GM12892 (cell line): Measurements from ENCODE around the gene SPSB2.
"Not testable (repeated sequence)": the region's sequence is repeated elsewhere in the genome, so short reads cannot be mapped to it uniquely, and the experiment has no call there.

Experiments used
- DNase-seq: peaks from one replicate; pipeline ENCODE4 v3.0.0; 2011; ENCODE audit not compliant: insufficient read length
- FAIRE-seq: peaks from 2 replicates; lab custom pipeline; 2011; peaks lifted over from hg19 to GRCh38; lab: Jason Lieb, UNC
- POLR2A ChIP-seq: IDR thresholded peaks from 2 replicates; pipeline ENCODE4 v1.6.1; 2011; ENCODE audit warnings: low read depth, low read length, control low read depth
- POLR2AphosphoS5 ChIP-seq: IDR thresholded peaks from 2 replicates; pipeline ENCODE4 v1.6.1; 2011; ENCODE audit warnings: low read depth, low read length, control low read depth
- TAF1 ChIP-seq: IDR thresholded peaks from 2 replicates; pipeline ENCODE4 v1.6.1; 2011; ENCODE audit warnings: low read depth, mild to moderate bottlenecking, control low read depth, low read length, borderline replicate concordance

SPSB2 gene

DNA sequence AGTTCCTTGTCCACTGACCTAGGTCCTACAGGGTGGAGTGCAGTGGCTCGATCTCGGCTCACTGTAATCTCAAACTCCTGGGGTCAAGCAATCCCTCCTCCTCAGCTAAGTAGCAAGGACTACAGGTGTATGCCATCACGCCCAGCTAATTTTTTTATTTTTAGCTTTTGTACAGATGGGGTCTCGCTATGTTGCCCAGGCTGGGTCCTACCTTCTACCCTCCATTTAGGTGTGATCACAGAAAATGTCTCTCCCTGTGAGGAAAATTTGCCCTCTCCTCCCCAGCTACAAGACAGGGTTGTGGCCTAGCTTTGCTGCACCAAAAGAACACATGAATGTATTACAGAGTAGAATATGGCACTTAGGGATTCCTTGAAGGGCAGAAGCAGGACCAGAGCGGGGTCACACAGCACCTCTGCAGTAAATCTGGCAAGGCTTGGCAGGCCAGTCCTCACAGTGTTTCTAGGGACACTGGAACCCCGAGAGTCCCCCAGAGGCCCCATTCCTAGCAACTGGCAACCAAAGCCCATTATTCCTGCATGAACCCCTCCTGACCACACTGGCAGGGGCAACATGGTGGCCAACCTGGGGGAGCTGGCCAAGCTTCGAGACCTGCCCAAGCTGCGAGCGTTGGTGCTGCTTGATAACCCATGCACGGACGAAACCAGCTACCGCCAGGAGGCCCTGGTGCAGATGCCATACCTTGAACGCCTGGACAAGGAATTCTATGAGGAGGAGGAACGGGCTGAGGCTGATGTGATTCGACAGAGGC, 39.2 kb upstream of the SPSB2 start:
- TF ChIP-seq TAF1 = no peak
- no peak for TF ChIP-seq POLR2AphosphoS5
- TF ChIP-seq POLR2A = no peak
- FAIRE-seq = no peak

GRCh38 chr12:6909421-6910145, 36.5 kb upstream of the SPSB2 start:
- TF ChIP-seq POLR2A (no peak), TAF1 (no peak), POLR2AphosphoS5 (no peak)
- FAIRE-seq (no peak), DNase-seq (no peak)

More for the DNA sequence above, 39.2 kb upstream of the SPSB2 start:
- DNase-seq = no peak

DNA sequence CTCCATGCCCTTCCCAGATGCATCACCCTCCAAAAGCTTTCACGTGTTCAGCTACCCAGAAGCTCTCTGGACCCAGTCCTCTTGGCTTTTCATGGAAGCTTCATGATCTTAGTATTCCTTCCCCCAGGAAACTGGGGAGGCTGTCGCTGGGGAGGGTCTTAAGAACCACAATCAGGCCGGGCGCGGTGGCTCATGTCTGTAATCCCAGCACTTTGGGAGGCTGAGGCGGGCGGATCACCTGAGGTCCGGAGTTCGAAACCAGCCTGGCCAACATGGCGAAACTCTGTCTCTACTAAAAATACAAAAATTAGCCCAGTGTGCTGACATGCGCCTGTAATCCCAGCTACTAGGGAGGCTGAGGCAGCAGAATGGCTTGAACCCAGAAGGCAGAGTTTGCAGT, 35.0 kb upstream of the SPSB2 start:
- not testable (repeated sequence) for FAIRE-seq, DNase-seq

- TF ChIP-seq TAF1 (no peak), POLR2A (no peak), POLR2AphosphoS5 (no peak)
- FAIRE-seq (peak; percentile 17), DNase-seq (no peak)
Observed at GRCh38 chr12:6905414-6906040, 32.4 kb upstream of the SPSB2 start.

DNA sequence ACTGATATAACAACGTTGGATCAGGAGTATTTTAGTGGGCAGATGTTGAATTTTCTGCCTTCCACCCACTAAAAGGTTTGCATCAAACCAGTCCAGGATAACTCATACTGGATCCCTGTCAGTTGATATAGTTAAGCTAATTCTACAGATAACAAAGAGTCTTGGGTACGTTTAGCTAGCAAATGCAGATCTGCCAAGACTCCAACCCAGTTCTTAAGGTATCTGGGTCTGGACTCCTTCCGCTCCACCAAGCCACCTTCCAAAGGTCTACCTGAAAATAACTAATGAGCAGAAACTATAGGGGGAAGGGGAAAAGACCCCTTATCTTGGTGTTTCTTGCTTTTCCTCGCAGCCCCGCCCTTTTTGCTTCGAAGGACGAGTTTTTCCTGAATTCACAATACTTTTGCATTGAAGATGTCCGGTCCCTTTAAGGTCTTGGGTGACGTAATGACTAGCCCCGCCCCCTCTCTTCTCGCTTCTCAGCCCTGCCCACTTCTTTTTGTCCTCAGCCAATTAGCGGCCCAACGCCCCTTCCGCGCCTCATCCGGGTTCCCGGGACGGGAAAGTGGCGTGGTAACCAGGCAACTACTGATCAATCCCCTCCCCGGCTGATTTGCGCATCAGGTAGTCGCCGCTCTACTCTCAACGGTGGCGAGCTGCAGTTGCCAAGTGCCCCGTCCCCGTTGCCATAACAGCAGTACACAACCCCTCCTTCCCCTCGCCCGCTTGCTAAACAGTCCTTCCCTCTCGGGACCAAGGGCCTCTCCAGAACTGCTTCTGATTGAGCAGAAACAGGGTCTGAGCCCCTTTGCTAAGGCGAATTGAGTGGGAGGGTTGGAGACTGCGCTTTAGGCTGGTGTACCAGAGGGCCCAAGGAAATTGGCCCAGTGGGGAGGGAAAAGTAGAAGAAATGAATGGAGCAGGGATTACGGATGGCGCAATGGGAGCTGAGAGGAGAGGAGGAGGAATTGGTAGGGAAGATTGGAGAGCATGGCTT, 31.5 kb upstream of the SPSB2 start, which contains the start of gene LRRC23:
LRRC23 (plus strand) TSS at position 543 of the 997 bp plus-strand sequence. CDS start 812 bp downstream, outside the sequence.
- peak; percentile 100 for FAIRE-seq
- TF ChIP-seq POLR2A = peak; percentile 24; the same call in 1 of the 2 replicates
- TF ChIP-seq POLR2AphosphoS5 = 0 out of 2 replicates have a peak, but pooled peaks have one; percentile 47
- no peak for TF ChIP-seq TAF1
- DNase-seq = peak; percentile 90

DNA sequence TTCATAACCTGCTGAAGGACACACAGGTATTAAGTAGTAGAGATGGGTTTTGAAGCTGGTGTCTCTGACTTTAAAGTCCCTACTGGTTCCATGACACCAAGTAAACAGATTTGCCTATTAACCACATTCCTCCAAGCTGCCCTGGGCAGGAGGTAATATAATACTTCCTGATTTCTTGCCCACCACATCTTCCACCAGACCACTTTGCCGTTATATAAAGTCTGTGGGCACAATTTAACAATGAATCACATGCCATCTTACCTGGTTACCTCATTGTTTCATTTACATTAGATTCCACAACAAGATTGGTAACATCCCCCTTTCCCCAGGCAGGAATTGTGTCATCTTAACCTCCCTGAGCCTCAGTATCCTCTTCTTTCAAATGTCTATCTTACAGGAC, 30.6 kb upstream of the SPSB2 start:
- peak; percentile 85 for FAIRE-seq
- no peak for DNase-seq
- no peak for TF ChIP-seq POLR2A
- no peak for TF ChIP-seq POLR2AphosphoS5
- TF ChIP-seq TAF1 = no peak

DNA sequence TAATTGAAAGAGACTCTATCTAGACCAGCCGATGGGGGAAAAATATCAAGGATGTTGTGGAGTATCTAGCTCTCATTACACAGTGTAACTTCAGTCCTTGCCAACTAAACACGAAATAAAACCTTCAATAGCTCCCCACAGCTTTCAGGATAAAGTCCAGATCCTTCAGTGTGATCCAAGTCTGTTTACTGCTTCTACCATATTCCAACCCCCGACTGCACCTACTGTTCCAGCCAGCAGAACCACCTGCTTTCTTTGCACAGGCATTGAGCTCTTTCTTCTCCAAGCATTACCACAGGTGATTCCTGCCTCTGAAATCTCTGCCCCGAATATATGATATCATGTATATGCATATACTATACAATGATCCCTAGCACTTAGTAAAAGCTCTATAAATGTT, 29.3 kb upstream of the SPSB2 start:
- no peak for FAIRE-seq
- DNase-seq = no peak
- no peak for TF ChIP-seq POLR2AphosphoS5
- TF ChIP-seq POLR2A = no peak
- no peak for TF ChIP-seq TAF1

DNA sequence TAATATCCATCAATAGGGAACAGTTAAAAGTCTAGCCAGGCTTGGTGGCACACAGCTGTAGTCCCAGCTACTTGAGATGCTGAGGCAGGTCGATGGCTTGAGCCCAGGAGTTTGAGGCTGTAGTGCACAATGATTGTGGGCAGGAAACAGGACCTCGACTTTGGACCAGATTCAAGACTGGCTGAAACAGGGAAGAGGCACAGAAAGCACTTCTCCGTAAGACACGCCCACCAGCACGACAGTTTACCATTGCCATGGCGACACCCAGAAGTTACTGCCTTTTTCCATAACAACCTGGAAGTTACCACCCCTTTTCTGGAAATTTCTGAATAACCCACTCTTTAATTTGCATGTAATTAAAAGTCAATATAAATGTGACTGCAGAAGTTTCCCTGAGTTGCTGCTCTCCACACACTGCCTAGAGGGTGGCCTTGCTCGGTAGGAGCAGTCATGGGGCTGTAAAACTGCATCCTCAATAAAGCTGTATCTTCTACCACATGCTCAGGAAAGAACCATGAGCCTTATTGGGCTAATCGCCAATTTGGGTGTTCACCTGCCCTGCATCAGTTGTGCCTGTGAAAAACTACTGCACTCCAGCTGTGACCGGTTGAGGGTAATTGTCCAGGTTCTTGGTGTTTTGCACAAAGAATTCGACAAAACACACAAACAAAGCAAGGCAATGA, 26.9 kb upstream of the SPSB2 start:
- no peak for DNase-seq
- TF ChIP-seq POLR2A (no peak), TAF1 (no peak), POLR2AphosphoS5 (no peak)
- FAIRE-seq = no peak

- DNase-seq (no peak), FAIRE-seq (no peak)
- no peak for TF ChIP-seq TAF1
- no peak for TF ChIP-seq POLR2A
- TF ChIP-seq POLR2AphosphoS5 = no peak
Observed at GRCh38 chr12:6899427-6899826, 26.3 kb upstream of the SPSB2 start.

- DNase-seq (no peak), FAIRE-seq (no peak)
- no peak for TF ChIP-seq POLR2AphosphoS5
- no peak for TF ChIP-seq TAF1
- TF ChIP-seq POLR2A = no peak
Observed at GRCh38 chr12:6896846-6897435, 23.8 kb upstream of the SPSB2 start.
